Large intestine (tissue), 3 donors: ENCODE results near the gene RAB3C. TPM values are rescaled to one million over a fixed set of nuclear protein-coding genes. Genes with fewer than 3 reads are reported as not detected.
"Not testable (repeated sequence)": the region's sequence is repeated elsewhere in the genome, so short reads cannot be mapped to it uniquely, and the experiment has no call there.

Experiments
- DNase-seq, 2 donors: peaks; one replicate each; pipeline versions ENCODE4 v3.0.0 to v3.0.0-alpha.2; 2013
- H3K27ac ChIP-seq: one replicate; pipeline ENCODE4 v1.5.1; 2013; ENCODE audit warnings: low read length
- H3K27me3 ChIP-seq: 2 replicates; pipeline ENCODE4 v1.6.1; 2013; ENCODE audit warnings: low read length; ENCODE audit not compliant: control insufficient read depth, insufficient read depth
- H3K36me3 ChIP-seq: 2 replicates; pipeline ENCODE4 v1.6.1; 2013; ENCODE audit warnings: low read length; ENCODE audit not compliant: control insufficient read depth, insufficient read depth
- H3K4me1 ChIP-seq: one replicate; pipeline ENCODE4 v1.6.1; 2013; ENCODE audit warnings: low read length; ENCODE audit not compliant: control insufficient read depth, insufficient read depth
- H3K4me3 ChIP-seq: one replicate; pipeline ENCODE4 v1.5.1; 2013; ENCODE audit warnings: low read length
- H3K9me3 ChIP-seq: one replicate; pipeline ENCODE4 v1.6.1; 2013; ENCODE audit warnings: mild to moderate bottlenecking, low read depth, low read length, moderate library complexity; ENCODE audit not compliant: control insufficient read depth
- WGBS: methylation state at CpG from one replicate; pipeline ENCODE4 v1.1.5; 2013; ENCODE audit warnings: low lambda C conversion rate; ENCODE audit not compliant: insufficient coverage; 5-methylcytosine and 5-hydroxymethylcytosine counted together
- polyA plus RNA-seq: library from polyadenylated mRNA; unstranded; fragments of 120-200 nt; gene quantifications from one replicate; pipeline ENCODE4 v1.2.1, GENCODE V29; 2013

RAB3C gene
- polyA plus RNA-seq, 1 donor, result 12.6 TPM

- not testable (repeated sequence) for H3K36me3 ChIP-seq, H3K4me3 ChIP-seq, H3K4me1 ChIP-seq, H3K27me3 ChIP-seq, H3K27ac ChIP-seq, H3K9me3 ChIP-seq, DNase-seq
- no CpG with 5 or more reads among the region's 32 CpGs for WGBS
Measured at GRCh38 chr5:58557665-58558338, 25.1 kb upstream of the RAB3C start.

- no CpG with 5 or more reads among the region's 33 CpGs for WGBS
- DNase-seq, H3K27ac ChIP-seq, H3K27me3 ChIP-seq, H3K36me3 ChIP-seq, H3K4me1 ChIP-seq, H3K4me3 ChIP-seq: not testable (repeated sequence)
- peaks cover 22% of the 10 kb centered on the region for H3K9me3 ChIP-seq
Measured at GRCh38 chr5:58563016-58563700, 19.7 kb upstream of the RAB3C start.

- not testable (repeated sequence) for H3K36me3 ChIP-seq, H3K4me3 ChIP-seq, H3K4me1 ChIP-seq, DNase-seq, H3K27ac ChIP-seq, H3K27me3 ChIP-seq
- WGBS, result no CpG with 5 or more reads among the region's 39 CpGs
- peaks cover 22% of the 10 kb centered on the region for H3K9me3 ChIP-seq
Measured at GRCh38 chr5:58564043-58564832, 18.6 kb upstream of the RAB3C start.

- no peak for DNase-seq
- Histone ChIP-seq H3K36me3 (no peaks in the 10 kb centered on the region), H3K4me1 (peaks cover 5% of the 10 kb centered on the region), H3K4me3 (no peak overlapping the region), H3K27ac (no peak overlapping the region), H3K27me3 (no peaks in the 10 kb centered on the region), H3K9me3 (peaks cover 22% of the 10 kb centered on the region)
- WGBS, result no CpG with 5 or more reads among the region's 4 CpGs
Measured at GRCh38 chr5:58565033-58565432, 17.8 kb upstream of the RAB3C start.

GRCh38 chr5:58571501-58571900 is 11.4 kb upstream of the RAB3C start:
- Histone ChIP-seq H3K27me3 (no peaks in the 10 kb centered on the region), H3K4me1 (peaks cover 12% of the 10 kb centered on the region), H3K9me3 (no peaks in the 10 kb centered on the region), H3K27ac (no peak overlapping the region), H3K4me3 (no peak overlapping the region), H3K36me3 (no peaks in the 10 kb centered on the region)
- WGBS, result 40% methylated on average over 1 of the region's 2 CpGs
- peak; percentile 39 to 76 for DNase-seq

- H3K9me3 ChIP-seq, DNase-seq, H3K27me3 ChIP-seq, H3K4me3 ChIP-seq, H3K27ac ChIP-seq, H3K36me3 ChIP-seq: not testable (repeated sequence)
- WGBS, result no CpG with 5 or more reads among the region's 5 CpGs
- peaks cover 12% of the 10 kb centered on the region for H3K4me1 ChIP-seq
Measured at GRCh38 chr5:58572973-58573372, 9.9 kb upstream of the RAB3C start.

GRCh38 chr5:58579781-58580180 is 3.1 kb upstream of the RAB3C start:
- Histone ChIP-seq H3K4me1 (no peaks in the 10 kb centered on the region), H3K27me3 (peaks cover 14% of the 10 kb centered on the region), H3K36me3 (no peaks in the 10 kb centered on the region), H3K27ac (no peak overlapping the region), H3K9me3 (no peaks in the 10 kb centered on the region), H3K4me3 (no peak overlapping the region)
- WGBS, result 92% methylated on average over 2 of the region's 4 CpGs
- DNase-seq, result no peak

- WGBS, result no CpG with 5 or more reads among the region's 38 CpGs
- peak; percentile 5 to 61 for DNase-seq
- Histone ChIP-seq H3K4me3 (peak overlapping the region; percentile 52), H3K4me1 (no peaks in the 10 kb centered on the region), H3K27ac (no peak overlapping the region), H3K27me3 (peaks cover 14% of the 10 kb centered on the region), H3K36me3 (no peaks in the 10 kb centered on the region), H3K9me3 (no peaks in the 10 kb centered on the region)
Measured at GRCh38 chr5:58582019-58582802, 664 bp upstream of the RAB3C start.

- Histone ChIP-seq H3K36me3 (no peaks in the 10 kb centered on the region), H3K27me3 (no peaks in the 10 kb centered on the region), H3K9me3 (no peaks in the 10 kb centered on the region), H3K27ac (no peak overlapping the region), H3K4me1 (no peaks in the 10 kb centered on the region), H3K4me3 (no peak overlapping the region)
- no peak for DNase-seq
Measured at GRCh38 chr5:58595952-58596351, 13.1 kb downstream of the RAB3C start.

GRCh38 chr5:58598440-58598839 is 15.6 kb downstream of the RAB3C start:
- Histone ChIP-seq H3K36me3 (no peaks in the 10 kb centered on the region), H3K27me3 (no peaks in the 10 kb centered on the region), H3K27ac (no peak overlapping the region), H3K4me1 (no peaks in the 10 kb centered on the region), H3K4me3 (no peak overlapping the region), H3K9me3 (no peaks in the 10 kb centered on the region)
- DNase-seq, result no peak
- WGBS, result no CpG with 5 or more reads among the region's 1 CpG
